Measurements from ENCODE around the gene SLC22A23. TPM values are rescaled to one million over a fixed set of nuclear protein-coding genes. Genes with fewer than 3 reads are reported as not detected.

Gene SLC22A23
- total and polyA plus RNA-seq, 2 donors (not counting 1 experiment from before 2014, with no cell fraction given) = 0.18 to 1.4 TPM

DNA sequence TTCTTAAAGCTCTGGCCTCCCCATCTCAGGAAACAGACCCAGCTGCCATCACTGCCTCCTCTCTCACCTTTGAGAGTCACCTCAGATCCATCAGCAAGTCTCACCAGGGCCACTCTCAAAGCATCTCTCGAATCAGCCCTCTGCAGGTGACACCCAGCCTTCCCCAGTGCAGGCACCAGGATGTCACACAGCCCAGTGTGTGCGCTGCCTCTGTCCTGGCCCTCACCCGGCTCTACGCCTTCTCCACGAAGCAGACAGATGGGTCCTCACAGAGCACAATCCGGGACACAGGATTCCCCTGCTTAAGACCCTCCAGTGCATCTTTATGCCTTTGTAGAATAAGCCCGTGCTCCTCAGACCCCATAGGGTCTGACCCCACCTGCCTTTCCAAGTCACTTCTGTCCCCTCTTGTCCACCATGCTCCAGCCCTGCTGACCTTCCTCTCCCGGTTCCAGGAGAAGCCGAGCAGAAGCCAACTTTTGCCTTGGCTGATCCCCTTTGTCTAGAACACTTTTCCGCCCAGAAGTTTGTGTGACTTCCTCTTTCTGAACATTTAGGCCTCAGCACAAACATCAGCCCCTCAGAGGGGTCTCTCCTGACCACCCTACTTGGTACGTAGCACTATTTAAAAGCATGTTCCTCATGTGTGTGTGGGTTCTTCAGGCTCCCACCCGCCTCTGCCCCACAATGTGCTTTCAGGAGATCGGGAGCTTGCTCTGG lies 137.9 kb downstream of the SLC22A23 start:
- H3K4me3 ChIP-seq (ENCODE audit: control extremely low read depth in 1 of 5, extremely low read depth in 1 of 5, insufficient read depth in 1 of 5, low read depth in 2 of 5, low read length in 4 of 5) = no peak overlapping the region
- no peak overlapping the region for H2AFZ ChIP-seq (ENCODE audit: insufficient read depth, low read depth, low read length, poor library complexity, severe bottlenecking)
- peaks cover 0 to 2% (median 0%) of the 10 kb centered on the region in 3 donors for H3K9me3 ChIP-seq (ENCODE audit: control extremely low read depth in 1 of 3, control insufficient read depth in 2 of 3, insufficient read depth in 1 of 3, low read length in 2 of 3)
- H3K4me1 ChIP-seq (ENCODE audit: control insufficient read depth in 2 of 2, insufficient read depth in 2 of 2, low read length in 2 of 2) = peaks cover 4 to 7% of the 10 kb centered on the region in 2 donors
- no peak overlapping the region for H3K9ac ChIP-seq (ENCODE audit: low read length)
- no peaks in the 10 kb centered on the region for H3K36me3 ChIP-seq (replicated peaks in 1 of 2; ENCODE audit: control extremely low read depth in 1 of 2, control insufficient read depth in 1 of 2, extremely low read depth in 1 of 2, insufficient read depth in 2 of 2, low read length in 1 of 2)
- POLR2A ChIA-PET = no interaction called here
- no peaks in the 10 kb centered on the region for H4K20me1 ChIP-seq (ENCODE audit: control insufficient read depth, insufficient read depth, low read length, poor library complexity, severe bottlenecking)
- ATAC-seq (ENCODE audit: low read depth) (no peak), DNase-seq (no peak)
- Mint-ChIP-seq H3K27ac (no peak overlapping the region), H3K27me3 (peaks cover 47% of the 10 kb centered on the region), H3K9me3 (ENCODE audit: insufficient read depth) (no peaks in the 10 kb centered on the region), H3K4me1 (peaks cover 9% of the 10 kb centered on the region), H3K4me3 (no peak overlapping the region)
- no peak overlapping the region for H3K4me2 ChIP-seq (replicated peaks; ENCODE audit: low read depth, low read length, poor library complexity, severe bottlenecking)
- CTCF ChIA-PET = no interaction called here
- 95% methylated on average over 13 of the region's 13 CpGs for WGBS (ENCODE audit: insufficient coverage)
- H3K27me3 ChIP-seq (replicated peaks in 1 of 4; ENCODE audit: control extremely low read depth in 1 of 4, control insufficient read depth in 3 of 4, insufficient read depth in 4 of 4, low read length in 3 of 4) = peaks cover 0 to 11% (median 1%) of the 10 kb centered on the region in 4 experiments
- no peak overlapping the region for H3K27ac ChIP-seq (ENCODE audit: low read length in 2 of 2)
- TF ChIP-seq EZH2 (IDR thresholded peaks at IDR 0.05; ENCODE audit: borderline replicate concordance, insufficient read depth, low read depth, low read length, poor library complexity, severe bottlenecking) = no peak
- TF ChIP-seq, protein P1, sequence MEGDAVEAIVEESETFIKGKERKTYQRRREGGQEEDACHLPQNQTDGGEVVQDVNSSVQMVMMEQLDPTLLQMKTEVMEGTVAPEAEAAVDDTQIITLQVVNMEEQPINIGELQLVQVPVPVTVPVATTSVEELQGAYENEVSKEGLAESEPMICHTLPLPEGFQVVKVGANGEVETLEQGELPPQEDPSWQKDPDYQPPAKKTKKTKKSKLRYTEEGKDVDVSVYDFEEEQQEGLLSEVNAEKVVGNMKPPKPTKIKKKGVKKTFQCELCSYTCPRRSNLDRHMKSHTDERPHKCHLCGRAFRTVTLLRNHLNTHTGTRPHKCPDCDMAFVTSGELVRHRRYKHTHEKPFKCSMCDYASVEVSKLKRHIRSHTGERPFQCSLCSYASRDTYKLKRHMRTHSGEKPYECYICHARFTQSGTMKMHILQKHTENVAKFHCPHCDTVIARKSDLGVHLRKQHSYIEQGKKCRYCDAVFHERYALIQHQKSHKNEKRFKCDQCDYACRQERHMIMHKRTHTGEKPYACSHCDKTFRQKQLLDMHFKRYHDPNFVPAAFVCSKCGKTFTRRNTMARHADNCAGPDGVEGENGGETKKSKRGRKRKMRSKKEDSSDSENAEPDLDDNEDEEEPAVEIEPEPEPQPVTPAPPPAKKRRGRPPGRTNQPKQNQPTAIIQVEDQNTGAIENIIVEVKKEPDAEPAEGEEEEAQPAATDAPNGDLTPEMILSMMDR (IDR thresholded peaks at IDR 0.05) = no peak
- H3K79me2 ChIP-seq (ENCODE audit: control insufficient read depth, insufficient read depth, low read length) = no peaks in the 10 kb centered on the region
- intact Hi-C loops (cut with micrococcal nuclease) = no loop called here

DNA sequence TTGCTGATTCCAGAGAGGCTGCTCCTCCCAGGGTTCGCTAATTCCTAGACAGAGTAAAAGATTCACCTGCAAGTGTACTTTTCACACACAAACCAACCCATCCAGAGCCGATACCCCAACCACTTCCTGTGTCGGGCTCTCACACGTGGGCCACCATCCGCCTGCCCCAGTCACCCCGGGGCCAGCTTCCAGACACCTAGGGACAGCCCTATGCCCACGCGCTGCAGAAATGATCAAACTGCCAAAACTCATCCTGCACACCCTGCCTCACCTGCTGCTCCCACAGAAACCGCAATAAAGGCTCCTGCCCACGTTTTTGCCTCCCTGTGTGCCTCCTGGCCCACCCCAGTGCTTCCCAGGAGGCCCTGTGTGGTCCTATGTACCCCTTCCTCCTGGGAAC lies 138.6 kb downstream of the SLC22A23 start:
- H3K4me1 ChIP-seq (ENCODE audit: control insufficient read depth in 2 of 2, insufficient read depth in 2 of 2, low read length in 2 of 2) = peaks cover 4 to 7% of the 10 kb centered on the region in 2 donors
- no peak overlapping the region for H3K9ac ChIP-seq (ENCODE audit: low read length)
- H3K4me2 ChIP-seq (replicated peaks; ENCODE audit: low read depth, low read length, poor library complexity, severe bottlenecking) = no peak overlapping the region
- 35% methylated on average over 10 of the region's 10 CpGs for WGBS (ENCODE audit: insufficient coverage)
- no peak overlapping the region for H3K4me3 ChIP-seq (ENCODE audit: control extremely low read depth in 1 of 5, extremely low read depth in 1 of 5, insufficient read depth in 1 of 5, low read depth in 2 of 5, low read length in 4 of 5)
- TF ChIP-seq, protein P1 (IDR thresholded peaks at IDR 0.05) = no peak
- TF ChIP-seq EZH2 (IDR thresholded peaks at IDR 0.05; ENCODE audit: borderline replicate concordance, insufficient read depth, low read depth, low read length, poor library complexity, severe bottlenecking) = no peak
- peaks cover 0 to 2% (median 0%) of the 10 kb centered on the region in 3 donors for H3K9me3 ChIP-seq (ENCODE audit: control extremely low read depth in 1 of 3, control insufficient read depth in 2 of 3, insufficient read depth in 1 of 3, low read length in 2 of 3)
- peaks cover 0 to 11% (median 1%) of the 10 kb centered on the region in 4 experiments for H3K27me3 ChIP-seq (replicated peaks in 1 of 4; ENCODE audit: control extremely low read depth in 1 of 4, control insufficient read depth in 3 of 4, insufficient read depth in 4 of 4, low read length in 3 of 4)
- CTCF ChIA-PET = no interaction called here
- ATAC-seq (ENCODE audit: low read depth) (no peak), DNase-seq (no peak)
- H3K4me1 Mint-ChIP-seq = peaks cover 9% of the 10 kb centered on the region
- H3K36me3 ChIP-seq (replicated peaks in 1 of 2; ENCODE audit: control extremely low read depth in 1 of 2, control insufficient read depth in 1 of 2, extremely low read depth in 1 of 2, insufficient read depth in 2 of 2, low read length in 1 of 2) = no peaks in the 10 kb centered on the region
- POLR2A ChIA-PET = no interaction called here
- H4K20me1 ChIP-seq (ENCODE audit: control insufficient read depth, insufficient read depth, low read length, poor library complexity, severe bottlenecking) = no peaks in the 10 kb centered on the region
- no peak overlapping the region for H3K27ac Mint-ChIP-seq
- H3K27ac ChIP-seq (ENCODE audit: low read length in 2 of 2) = no peak overlapping the region
- H3K4me3 Mint-ChIP-seq = no peak overlapping the region
- no peaks in the 10 kb centered on the region for H3K79me2 ChIP-seq (ENCODE audit: control insufficient read depth, insufficient read depth, low read length)
- no peaks in the 10 kb centered on the region for H3K9me3 Mint-ChIP-seq (ENCODE audit: insufficient read depth)
- H2AFZ ChIP-seq (ENCODE audit: insufficient read depth, low read depth, low read length, poor library complexity, severe bottlenecking) = no peak overlapping the region
- H3K27me3 Mint-ChIP-seq = peaks cover 51% of the 10 kb centered on the region
- intact Hi-C loops (cut with micrococcal nuclease) = no loop called here
